ELF-1 (cell line): Measurements from ENCODE around the gene FAM209B.
"Not testable (repeated sequence)": the region's sequence is repeated elsewhere in the genome, so short reads cannot be mapped to it uniquely, and the experiment has no call there.

ENCODE experiments used
- DNase-seq: peaks from one replicate; pipeline ENCODE4 v3.0.0-alpha.2; 2016; ENCODE audit warnings: low read depth, low spot score

FAM209B gene

GRCh38 chr20:56540415-56540814, 7.4 kb downstream of the FAM209B start:
- DNase-seq: no peak

DNA sequence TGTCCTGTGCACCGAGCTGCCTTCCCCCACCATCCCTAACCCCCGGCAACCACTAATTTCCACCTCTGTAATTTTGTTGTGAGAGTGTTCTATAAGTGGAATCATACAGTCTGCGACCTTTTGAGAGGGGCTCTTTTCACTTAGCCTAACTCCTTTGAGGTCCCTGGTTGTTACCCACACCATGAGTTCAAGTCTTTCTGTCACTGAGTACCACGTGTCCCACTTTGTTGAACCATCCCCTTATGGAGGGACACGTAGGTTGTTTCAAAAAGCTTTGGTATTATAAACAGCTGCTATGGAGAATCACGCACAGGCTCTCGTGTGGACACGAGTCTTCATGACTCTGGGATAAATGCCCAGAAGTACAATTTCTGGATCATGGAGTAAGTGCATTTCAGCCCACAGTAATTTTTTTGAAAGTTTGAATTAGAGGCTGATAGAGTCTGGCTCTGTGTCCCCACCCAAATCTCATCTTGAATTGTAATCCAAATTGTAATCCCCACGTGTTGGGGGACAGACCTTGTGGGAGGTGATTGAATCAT, 9.5 kb downstream of the FAM209B start:
- DNase-seq: no peak

DNA sequence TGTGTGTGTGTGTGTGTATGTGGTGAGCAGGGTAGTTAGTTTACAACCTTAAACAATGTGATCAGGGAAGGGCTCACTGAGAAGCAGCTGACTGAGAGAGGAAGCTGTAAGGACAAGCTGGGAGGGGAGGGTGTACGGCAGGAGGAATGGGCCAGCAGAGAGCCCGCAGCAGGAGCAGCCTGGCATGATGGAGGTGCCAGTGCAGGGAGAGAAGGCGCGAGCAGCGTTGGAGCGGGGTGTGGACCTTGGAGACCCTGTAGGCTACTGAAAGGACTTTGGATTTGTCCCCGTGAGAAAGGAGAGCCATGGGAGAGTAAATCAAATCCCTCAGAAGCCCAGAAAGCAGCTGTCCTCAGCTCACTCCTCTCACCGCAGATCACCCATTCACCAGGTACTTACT, 18.5 kb downstream of the FAM209B start:
- DNase-seq: no peak

GRCh38 chr20:56552911-56553629, 20.0 kb downstream of the FAM209B start:
- DNase-seq: peak; percentile 15

DNA sequence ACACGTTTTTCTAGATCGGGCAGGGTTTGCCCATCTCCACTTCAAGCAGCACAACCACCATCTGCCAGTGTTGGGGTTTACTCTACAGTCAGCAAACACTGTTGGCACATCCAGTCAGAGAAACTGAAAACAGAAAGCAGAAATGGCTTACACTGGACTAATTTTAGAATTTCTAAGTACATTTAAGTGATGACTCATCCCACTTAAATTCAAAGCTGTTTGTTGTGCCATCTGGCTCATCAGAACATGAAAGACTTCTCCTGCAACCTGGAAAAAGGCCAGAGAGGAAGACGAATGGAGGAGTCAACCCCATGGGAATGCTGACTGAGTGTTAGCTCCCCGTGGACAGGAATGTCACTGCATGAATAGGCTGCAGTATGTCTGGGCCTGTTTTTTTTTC, 21.8 kb downstream of the FAM209B start:
- DNase-seq: peak; percentile 66

DNA sequence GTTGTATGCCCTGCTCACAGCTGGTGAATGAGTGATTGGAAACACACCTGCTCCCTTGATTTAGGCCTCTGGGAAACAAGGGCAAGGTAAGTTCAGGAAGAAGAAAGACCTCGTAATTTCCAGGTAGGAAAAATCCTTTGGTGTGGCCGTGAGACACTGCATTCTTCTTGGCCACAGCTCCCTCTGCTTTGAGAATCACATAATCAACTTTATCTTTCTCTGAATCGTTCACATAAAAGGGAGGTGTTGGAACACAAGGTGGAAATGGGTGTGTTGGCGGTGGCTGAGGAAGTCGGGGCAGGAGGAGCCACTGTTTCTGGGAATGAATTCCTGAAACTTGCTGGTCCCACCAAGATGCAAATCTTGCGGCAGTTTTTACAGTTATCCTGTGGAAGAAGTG, 25.9 kb downstream of the FAM209B start:
- DNase-seq: no peak

DNA sequence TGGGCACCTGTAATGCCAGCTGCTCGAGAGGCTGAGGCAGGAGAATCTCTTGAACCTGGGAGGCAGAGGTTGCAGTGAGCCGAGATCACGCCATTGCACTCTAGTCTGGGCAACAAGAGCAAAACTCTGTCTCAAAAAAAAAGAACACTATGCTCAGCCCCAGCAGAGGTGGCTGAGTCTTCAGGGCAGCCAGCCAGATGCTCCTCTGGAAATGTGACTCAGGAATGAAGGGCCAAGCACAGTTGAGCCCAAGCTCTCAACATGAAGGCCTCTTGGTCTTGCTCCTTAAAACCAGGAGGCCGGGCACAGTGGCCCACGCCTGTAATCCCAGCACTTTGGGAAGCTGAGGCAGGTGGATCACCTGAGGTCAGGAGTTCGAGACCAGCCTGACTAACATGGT, 31.5 kb downstream of the FAM209B start:
- DNase-seq: not testable (repeated sequence)

GRCh38 chr20:56565511-56565910, 32.5 kb downstream of the FAM209B start:
- DNase-seq: no peak

GRCh38 chr20:56566621-56567020, 33.6 kb downstream of the FAM209B start:
- peak; percentile 81 for DNase-seq

GRCh38 chr20:56570832-56571231, 37.8 kb downstream of the FAM209B start:
- no peak for DNase-seq

GRCh38 chr20:56572172-56572571, 39.1 kb downstream of the FAM209B start:
- no peak for DNase-seq

GRCh38 chr20:56573986-56574385, 40.9 kb downstream of the FAM209B start:
- no peak for DNase-seq

GRCh38 chr20:56574531-56575142, 41.6 kb downstream of the FAM209B start:
- DNase-seq: no peak

- no peak for DNase-seq
These were observed 42.1 kb downstream of the FAM209B start for GRCh38 chr20:56575157-56575556.

DNA sequence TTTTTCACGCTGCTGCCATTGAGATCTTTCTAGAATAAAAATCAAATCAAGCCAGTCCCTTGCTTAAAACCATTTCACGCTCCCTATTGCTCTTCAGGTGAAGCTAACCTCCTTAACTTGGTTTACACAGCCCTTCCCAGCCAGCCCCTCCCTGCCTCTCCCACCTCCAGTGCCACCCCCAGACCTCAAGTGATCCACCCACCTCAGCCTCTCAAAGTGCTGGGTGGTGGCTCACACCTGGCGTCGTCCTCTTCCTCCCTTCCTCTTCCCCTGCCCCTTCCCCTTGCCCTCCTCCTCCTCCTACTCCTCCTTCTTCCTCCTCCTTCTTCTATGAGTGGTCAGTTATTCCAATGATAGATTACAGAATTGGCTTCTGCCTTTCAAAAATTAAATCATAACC, 42.9 kb downstream of the FAM209B start:
- DNase-seq: no peak

- DNase-seq: peak; percentile 50
These were observed 46.3 kb downstream of the FAM209B start for GRCh38 chr20:56579301-56579710.

- DNase-seq: no peak
These were observed 47.2 kb downstream of the FAM209B start for GRCh38 chr20:56580226-56580625.

GRCh38 chr20:56581701-56582100, 48.7 kb downstream of the FAM209B start:
- no peak for DNase-seq

- no peak for DNase-seq
These were observed 49.5 kb downstream of the FAM209B start for GRCh38 chr20:56582542-56582941.

DNA sequence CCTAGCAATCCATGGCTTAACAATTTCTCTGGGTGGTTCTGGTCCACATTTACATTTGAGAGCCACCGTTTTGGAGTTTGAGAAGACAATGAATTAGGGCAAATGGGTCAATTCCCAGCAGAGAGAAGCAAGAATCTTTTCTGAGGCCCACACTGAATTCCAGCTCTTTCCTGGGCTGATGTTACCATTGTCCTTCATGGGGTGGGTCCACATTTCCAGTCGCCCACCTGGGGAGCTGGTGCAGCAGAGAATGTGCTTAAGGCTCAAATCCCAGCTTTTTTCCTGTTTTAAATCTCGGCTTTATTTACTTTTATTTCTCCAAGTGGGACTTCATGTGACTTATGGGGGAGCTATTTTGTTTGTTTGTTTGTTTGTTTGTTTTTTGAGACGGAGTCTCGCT, 51.9 kb downstream of the FAM209B start:
- DNase-seq: peak; percentile 50
